ENCODE results near the gene SCN5A. TPM values are rescaled to one million over a fixed set of nuclear protein-coding genes. Genes with fewer than 3 reads are reported as not detected.

Gene SCN5A
- total RNA-seq, 1 experiment from 2014 or later = 11.5 TPM

DNA sequence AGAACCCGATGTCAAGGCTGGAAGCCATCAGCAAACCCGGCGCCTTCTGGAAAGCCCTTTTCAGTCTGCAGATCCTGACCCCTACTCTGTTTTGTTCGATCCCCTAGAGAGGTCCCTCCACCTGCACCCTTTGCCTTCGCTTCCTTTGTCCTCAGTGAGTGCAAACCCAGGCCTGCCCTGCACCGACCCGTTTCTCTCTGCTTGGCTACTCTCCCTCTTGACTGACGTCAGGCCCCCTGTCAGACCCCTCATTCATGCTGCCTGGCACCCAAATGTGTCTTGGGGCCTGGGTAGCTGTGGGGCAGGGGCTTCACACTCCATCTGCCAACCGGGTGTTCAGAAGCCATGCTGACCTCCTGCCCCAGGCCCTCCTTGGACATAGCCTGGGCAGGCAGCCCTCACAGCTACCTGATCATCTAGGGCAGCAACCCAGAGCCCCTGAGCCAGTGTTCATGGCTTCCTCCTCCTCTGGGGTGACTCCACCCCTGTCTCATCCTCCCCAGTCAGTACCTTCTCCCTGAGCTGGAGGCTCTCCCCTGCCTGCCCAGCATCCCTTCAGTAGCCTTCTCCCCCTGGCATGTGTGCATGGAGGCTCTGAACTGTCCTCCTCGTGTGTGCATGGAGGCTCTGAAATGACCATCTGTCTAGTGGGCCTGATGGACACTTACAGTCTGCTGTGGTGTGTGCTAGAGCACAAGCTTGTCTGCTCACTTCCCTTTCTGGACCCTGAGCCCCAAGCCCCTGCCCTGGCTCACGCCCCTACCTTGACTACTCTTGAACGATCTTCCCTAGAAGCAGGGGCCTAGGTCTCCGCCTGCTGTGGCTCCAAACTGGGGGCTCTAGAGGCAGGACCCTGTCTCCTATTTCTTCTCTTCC is 83.9 kb downstream of the SCN5A start:
- H3K4me1 ChIP-seq (ENCODE audit: control insufficient read depth in 1 of 2, insufficient read depth in 2 of 2, low read length in 2 of 2) = no peaks in the 10 kb centered on the region
- POLR2A ChIA-PET = no interaction called here
- ATAC-seq = no peak
- H3K79me2 ChIP-seq (ENCODE audit: insufficient read depth, low read length) = no peaks in the 10 kb centered on the region
- no peak overlapping the region for H3K27ac ChIP-seq (ENCODE audit: low read depth, low read length)
- no peaks in the 10 kb centered on the region for H3K27me3 ChIP-seq (ENCODE audit: insufficient read depth, low read length)
- no peak overlapping the region for H3K4me2 ChIP-seq (ENCODE audit: low read length)
- H3K36me3 ChIP-seq (ENCODE audit: control insufficient read depth in 1 of 2, insufficient read depth in 2 of 2, low read length in 2 of 2) = no peaks in the 10 kb centered on the region
- TF ChIP-seq SIN3A (IDR thresholded peaks at IDR 0.05; ENCODE audit: low read depth) (no peak), ZFX (IDR thresholded peaks at IDR 0.05) (no peak), SP1 (IDR thresholded peaks at IDR 0.05; ENCODE audit: low read depth) (no peak), CBX3 (IDR thresholded peaks at IDR 0.05; ENCODE audit: low read depth) (no peak), EGR1 (IDR thresholded peaks at IDR 0.05; ENCODE audit: low read depth) (no peak), RAD21 (IDR thresholded peaks at IDR 0.05; ENCODE audit: low read depth) (no peak), POLR2AphosphoS5 (IDR thresholded peaks at IDR 0.05; ENCODE audit: low read depth, low read length) (no peak), ZNF274 (IDR thresholded peaks at IDR 0.05; ENCODE audit: low read depth, low read length) (no peak), YY1 (IDR thresholded peaks at IDR 0.05; ENCODE audit: extremely low read depth, insufficient replicate concordance, low read depth, low read length) (no peak), ELF1 (IDR thresholded peaks at IDR 0.05; ENCODE audit: borderline replicate concordance, low read depth) (no peak), JUND (IDR thresholded peaks at IDR 0.05) (no peak)
- TF ChIP-seq, protein P1, sequence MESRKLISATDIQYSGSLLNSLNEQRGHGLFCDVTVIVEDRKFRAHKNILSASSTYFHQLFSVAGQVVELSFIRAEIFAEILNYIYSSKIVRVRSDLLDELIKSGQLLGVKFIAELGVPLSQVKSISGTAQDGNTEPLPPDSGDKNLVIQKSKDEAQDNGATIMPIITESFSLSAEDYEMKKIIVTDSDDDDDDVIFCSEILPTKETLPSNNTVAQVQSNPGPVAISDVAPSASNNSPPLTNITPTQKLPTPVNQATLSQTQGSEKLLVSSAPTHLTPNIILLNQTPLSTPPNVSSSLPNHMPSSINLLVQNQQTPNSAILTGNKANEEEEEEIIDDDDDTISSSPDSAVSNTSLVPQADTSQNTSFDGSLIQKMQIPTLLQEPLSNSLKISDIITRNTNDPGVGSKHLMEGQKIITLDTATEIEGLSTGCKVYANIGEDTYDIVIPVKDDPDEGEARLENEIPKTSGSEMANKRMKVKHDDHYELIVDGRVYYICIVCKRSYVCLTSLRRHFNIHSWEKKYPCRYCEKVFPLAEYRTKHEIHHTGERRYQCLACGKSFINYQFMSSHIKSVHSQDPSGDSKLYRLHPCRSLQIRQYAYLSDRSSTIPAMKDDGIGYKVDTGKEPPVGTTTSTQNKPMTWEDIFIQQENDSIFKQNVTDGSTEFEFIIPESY (IDR thresholded peaks at IDR 0.05; ENCODE audit: extremely low read depth, insufficient replicate concordance, low read length) = no peak
- TF ChIP-seq, protein P2, sequence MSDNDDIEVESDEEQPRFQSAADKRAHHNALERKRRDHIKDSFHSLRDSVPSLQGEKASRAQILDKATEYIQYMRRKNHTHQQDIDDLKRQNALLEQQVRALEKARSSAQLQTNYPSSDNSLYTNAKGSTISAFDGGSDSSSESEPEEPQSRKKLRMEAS (IDR thresholded peaks at IDR 0.05) = no peak
- TF ChIP-seq, protein P3, sequence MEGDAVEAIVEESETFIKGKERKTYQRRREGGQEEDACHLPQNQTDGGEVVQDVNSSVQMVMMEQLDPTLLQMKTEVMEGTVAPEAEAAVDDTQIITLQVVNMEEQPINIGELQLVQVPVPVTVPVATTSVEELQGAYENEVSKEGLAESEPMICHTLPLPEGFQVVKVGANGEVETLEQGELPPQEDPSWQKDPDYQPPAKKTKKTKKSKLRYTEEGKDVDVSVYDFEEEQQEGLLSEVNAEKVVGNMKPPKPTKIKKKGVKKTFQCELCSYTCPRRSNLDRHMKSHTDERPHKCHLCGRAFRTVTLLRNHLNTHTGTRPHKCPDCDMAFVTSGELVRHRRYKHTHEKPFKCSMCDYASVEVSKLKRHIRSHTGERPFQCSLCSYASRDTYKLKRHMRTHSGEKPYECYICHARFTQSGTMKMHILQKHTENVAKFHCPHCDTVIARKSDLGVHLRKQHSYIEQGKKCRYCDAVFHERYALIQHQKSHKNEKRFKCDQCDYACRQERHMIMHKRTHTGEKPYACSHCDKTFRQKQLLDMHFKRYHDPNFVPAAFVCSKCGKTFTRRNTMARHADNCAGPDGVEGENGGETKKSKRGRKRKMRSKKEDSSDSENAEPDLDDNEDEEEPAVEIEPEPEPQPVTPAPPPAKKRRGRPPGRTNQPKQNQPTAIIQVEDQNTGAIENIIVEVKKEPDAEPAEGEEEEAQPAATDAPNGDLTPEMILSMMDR (IDR thresholded peaks at IDR 0.05 in 2 of 3, conservative IDR thresholded peaks at IDR 0.05 in 1 of 3; ENCODE audit: borderline replicate concordance in 1 of 3, insufficient read depth in 1 of 3, low read depth in 2 of 3, low read length in 2 of 3) = no peak
- intact Hi-C loops (cut with micrococcal nuclease) = no loop called here
- DNase-seq (ENCODE audit: low read depth, low spot score) = no peak
- no peak overlapping the region for H3K9ac ChIP-seq (ENCODE audit: low read length)
- H3K9me2 ChIP-seq (ENCODE audit: insufficient read depth) = no peaks in the 10 kb centered on the region
- no peaks in the 10 kb centered on the region for H3K9me3 ChIP-seq (ENCODE audit: control insufficient read depth in 1 of 2, insufficient read depth in 1 of 2, low read depth in 1 of 2, low read length in 2 of 2)
- H3K4me3 ChIP-seq (replicated peaks in 1 of 2; ENCODE audit: low read depth in 1 of 2, low read length in 2 of 2) = no peak overlapping the region
- H4K20me1 ChIP-seq (ENCODE audit: insufficient read depth) = no peaks in the 10 kb centered on the region
- BruUV-seq (replicated peaks) = no TSS peak
- RAD21 ChIA-PET (ENCODE audit: low non-redundant PET in 1 of 2, low total read pairs in 2 of 2, uncharacterized antibody in 2 of 2, unreplicated experiment in 2 of 2) = no interaction called here
- CTCF ChIA-PET = no interaction called here
- H2AFZ ChIP-seq (ENCODE audit: low read depth, low read length, poor library complexity, severe bottlenecking) = no peak overlapping the region
